Measurements from ENCODE around the gene PRPS1.
A peak's percentile ranks its signal among the peaks of the same experiment; 100 is the strongest.
"Not testable (repeated sequence)": the region's sequence is repeated elsewhere in the genome, so short reads cannot be mapped to it uniquely, and the experiment has no call there.

The PRPS1 gene

GRCh38 chrX:107630031-107630689 is 1.9 kb downstream of the PRPS1 start:
- no peak for DNase-seq

- DNase-seq, result no peak
These were observed 4.0 kb downstream of the PRPS1 start for GRCh38 chrX:107632346-107632745.

GRCh38 chrX:107646735-107647134 is 18.4 kb downstream of the PRPS1 start:
- no peak for DNase-seq

- no peak for DNase-seq
These were observed 20.0 kb downstream of the PRPS1 start for GRCh38 chrX:107648332-107648731.

- DNase-seq, result no peak
These were observed 26.2 kb downstream of the PRPS1 start for GRCh38 chrX:107654566-107654871.

GRCh38 chrX:107654872-107655761 is 26.8 kb downstream of the PRPS1 start:
- peak; percentile 3 for DNase-seq

- DNase-seq, result no peak
These were observed 28.7 kb downstream of the PRPS1 start for GRCh38 chrX:107656978-107657377.

GRCh38 chrX:107658660-107659059 is 30.4 kb downstream of the PRPS1 start:
- no peak for DNase-seq

- no peak for DNase-seq
These were observed 31.0 kb downstream of the PRPS1 start for GRCh38 chrX:107659286-107659685.

- DNase-seq, result peak; percentile 16
These were observed 31.5 kb downstream of the PRPS1 start for GRCh38 chrX:107659768-107660167.

- no peak for DNase-seq
These were observed 33.8 kb downstream of the PRPS1 start for GRCh38 chrX:107662145-107662544.

- no peak for DNase-seq
These were observed 34.5 kb downstream of the PRPS1 start for GRCh38 chrX:107662824-107663223.

- no peak for DNase-seq
These were observed 38.6 kb downstream of the PRPS1 start for GRCh38 chrX:107666931-107667330.

GRCh38 chrX:107667426-107667825 is 39.1 kb downstream of the PRPS1 start:
- no peak for DNase-seq

GRCh38 chrX:107668710-107669109 is 40.4 kb downstream of the PRPS1 start:
- DNase-seq, result not testable (repeated sequence)

GRCh38 chrX:107669261-107669660 is 41.0 kb downstream of the PRPS1 start:
- no peak for DNase-seq

GRCh38 chrX:107669885-107670628 is 41.7 kb downstream of the PRPS1 start:
- DNase-seq, result peak; percentile 9

- DNase-seq, result not testable (repeated sequence)
These were observed 42.9 kb downstream of the PRPS1 start for GRCh38 chrX:107671256-107671655.

GRCh38 chrX:107672955-107673378 is 44.7 kb downstream of the PRPS1 start:
- DNase-seq, result peak; percentile 44

GRCh38 chrX:107673431-107673830 is 45.1 kb downstream of the PRPS1 start:
- DNase-seq, result no peak

GRCh38 chrX:107673933-107674479 is 45.7 kb downstream of the PRPS1 start:
- DNase-seq, result no peak

- DNase-seq, result no peak
These were observed 46.4 kb downstream of the PRPS1 start for GRCh38 chrX:107674480-107675364.

GRCh38 chrX:107675365-107675654 is 47.0 kb downstream of the PRPS1 start:
- DNase-seq, result no peak
